Endothelial cell of umbilical vein (primary cell): ENCODE data around the gene CACNA2D3.

Source experiments
- EZH2 ChIP-seq: IDR thresholded peaks from 2 replicates; pipeline ENCODE4 v1.6.1; 2012; ENCODE audit warnings: borderline replicate concordance, low read depth, mild to moderate bottlenecking, moderate library complexity, low read length, inconsistent platforms; ENCODE audit not compliant: severe bottlenecking
- GATA2 ChIP-seq: IDR thresholded peaks from 2 replicates; pipeline ENCODE4 v1.7.0; 2011; ENCODE audit warnings: low read depth, mild to moderate bottlenecking, moderate library complexity, mixed read lengths, low read length; ENCODE audit not compliant: insufficient read length, insufficient read depth
- MYC ChIP-seq: IDR thresholded peaks from one replicate; pipeline ENCODE4 v1.6.1; 2011; ENCODE audit warnings: mild to moderate bottlenecking, low read depth, low read length
- POLR2A ChIP-seq: IDR thresholded peaks from 2 replicates; pipeline ENCODE4 v1.6.1; 2012; ENCODE audit warnings: low read depth, mild to moderate bottlenecking, control low read depth, low read length
- POLR2AphosphoS5 ChIP-seq: IDR thresholded peaks from 2 replicates; pipeline ENCODE4 v1.6.1; 2012; ENCODE audit warnings: low read depth, mild to moderate bottlenecking, control low read depth, low read length, moderate library complexity; ENCODE audit not compliant: insufficient read depth
- TF ChIP-seq, protein P1 (sequence below), 2 donors: IDR thresholded peaks; 1 replicate in 1 of 2; 2 replicates in 1 of 2; pipeline ENCODE4 v1.5.1; 2011; ENCODE audit warnings: low read length in 2 of 2, mild to moderate bottlenecking in 2 of 2, moderate library complexity in 2 of 2, control low read depth in 1 of 2, inconsistent platforms in 1 of 2, low read depth in 1 of 2; ENCODE audit not compliant: insufficient read depth in 1 of 2; ENCODE audit errors: extremely low read depth in 1 of 2
- TF ChIP-seq, protein P2 (sequence below): IDR thresholded peaks from 2 replicates; pipeline ENCODE4 v1.6.1; 2011; ENCODE audit not compliant: insufficient read depth, insufficient read length

DNA sequence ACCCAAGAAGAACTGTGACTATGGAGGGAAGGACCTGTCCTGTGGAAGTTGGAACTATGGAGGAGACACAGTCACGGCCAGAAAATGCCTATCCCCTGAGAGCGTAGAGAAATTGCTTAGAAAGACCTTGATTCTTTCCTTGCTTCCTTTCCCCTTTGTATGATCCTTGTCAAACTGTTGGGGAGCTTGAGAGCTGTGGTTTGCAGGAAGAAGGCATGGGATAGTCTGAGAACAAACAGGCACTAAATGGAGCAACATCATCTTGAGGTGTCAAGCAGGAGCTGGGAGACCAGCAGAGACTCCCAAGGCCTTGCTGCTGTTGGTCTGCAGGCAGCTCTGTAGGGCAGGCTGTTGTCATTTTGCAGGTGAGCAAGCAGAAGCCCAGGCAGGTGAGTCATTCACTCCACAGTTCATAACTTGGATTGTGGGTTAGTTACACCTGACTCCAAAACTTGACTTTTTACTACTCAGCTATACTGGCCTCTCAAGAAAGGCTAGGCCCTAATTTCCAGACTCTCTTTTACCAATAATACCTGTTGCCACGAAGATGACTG, 506.6 kb downstream of the CACNA2D3 start:
- TF ChIP-seq, protein P1, sequence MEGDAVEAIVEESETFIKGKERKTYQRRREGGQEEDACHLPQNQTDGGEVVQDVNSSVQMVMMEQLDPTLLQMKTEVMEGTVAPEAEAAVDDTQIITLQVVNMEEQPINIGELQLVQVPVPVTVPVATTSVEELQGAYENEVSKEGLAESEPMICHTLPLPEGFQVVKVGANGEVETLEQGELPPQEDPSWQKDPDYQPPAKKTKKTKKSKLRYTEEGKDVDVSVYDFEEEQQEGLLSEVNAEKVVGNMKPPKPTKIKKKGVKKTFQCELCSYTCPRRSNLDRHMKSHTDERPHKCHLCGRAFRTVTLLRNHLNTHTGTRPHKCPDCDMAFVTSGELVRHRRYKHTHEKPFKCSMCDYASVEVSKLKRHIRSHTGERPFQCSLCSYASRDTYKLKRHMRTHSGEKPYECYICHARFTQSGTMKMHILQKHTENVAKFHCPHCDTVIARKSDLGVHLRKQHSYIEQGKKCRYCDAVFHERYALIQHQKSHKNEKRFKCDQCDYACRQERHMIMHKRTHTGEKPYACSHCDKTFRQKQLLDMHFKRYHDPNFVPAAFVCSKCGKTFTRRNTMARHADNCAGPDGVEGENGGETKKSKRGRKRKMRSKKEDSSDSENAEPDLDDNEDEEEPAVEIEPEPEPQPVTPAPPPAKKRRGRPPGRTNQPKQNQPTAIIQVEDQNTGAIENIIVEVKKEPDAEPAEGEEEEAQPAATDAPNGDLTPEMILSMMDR (IDR thresholded peaks at IDR 0.05; ENCODE audit: extremely low read depth in 1 of 2, insufficient read depth in 1 of 2, low read depth in 1 of 2, low read length in 2 of 2), result no peak
- TF ChIP-seq POLR2AphosphoS5 (no peak), EZH2 (no peak), MYC (no peak), POLR2A (no peak), GATA2 (no peak)
- TF ChIP-seq, protein P2, sequence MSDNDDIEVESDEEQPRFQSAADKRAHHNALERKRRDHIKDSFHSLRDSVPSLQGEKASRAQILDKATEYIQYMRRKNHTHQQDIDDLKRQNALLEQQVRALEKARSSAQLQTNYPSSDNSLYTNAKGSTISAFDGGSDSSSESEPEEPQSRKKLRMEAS, result no peak
